A673 (cell line): ENCODE measurements around the gene CCDC127.
"Not testable (repeated sequence)": the region's sequence is repeated elsewhere in the genome, so short reads cannot be mapped to it uniquely, and the experiment has no call there.

Experiments
- EZH2 ChIP-seq: fragments of 200-600 bp; sonication (generic); IDR thresholded peaks from 2 replicates; pipeline ENCODE4 v1.6.1; 2017; ENCODE audit warnings: borderline replicate concordance, low read depth, mild to moderate bottlenecking, mixed read lengths, antibody characterized with exemption, low read length; ENCODE audit not compliant: poor library complexity, severe bottlenecking
- TF ChIP-seq, protein P1 (sequence below): fragments of 300-800, 200-600 bp; sonication (generic); conservative IDR thresholded peaks from 2 replicates; pipeline ENCODE4 v1.5.1; 2017; ENCODE audit warnings: low read depth, mild to moderate bottlenecking, antibody characterized with exemption, low read length, moderate library complexity, mixed read lengths

DNA sequence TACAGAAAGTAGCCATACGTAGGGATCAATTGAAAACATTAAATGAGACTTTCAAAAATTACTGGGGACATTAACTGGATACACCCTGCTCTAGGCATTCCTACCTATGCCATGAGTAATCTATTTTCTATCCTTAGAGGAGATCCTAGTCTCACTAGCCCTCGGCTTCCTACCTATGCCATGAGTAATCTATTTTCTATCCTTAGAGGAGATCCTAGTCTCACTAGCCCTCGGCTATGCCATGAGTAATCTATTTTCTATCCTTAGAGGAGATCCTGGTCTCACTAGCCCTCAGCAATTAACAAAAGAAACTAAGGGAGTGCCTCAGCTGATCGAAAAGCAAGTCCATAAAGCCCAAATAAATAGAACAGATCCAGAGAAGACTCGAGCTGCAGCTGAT is 27.8 kb upstream of the CCDC127 start:
- TF ChIP-seq, protein P1, sequence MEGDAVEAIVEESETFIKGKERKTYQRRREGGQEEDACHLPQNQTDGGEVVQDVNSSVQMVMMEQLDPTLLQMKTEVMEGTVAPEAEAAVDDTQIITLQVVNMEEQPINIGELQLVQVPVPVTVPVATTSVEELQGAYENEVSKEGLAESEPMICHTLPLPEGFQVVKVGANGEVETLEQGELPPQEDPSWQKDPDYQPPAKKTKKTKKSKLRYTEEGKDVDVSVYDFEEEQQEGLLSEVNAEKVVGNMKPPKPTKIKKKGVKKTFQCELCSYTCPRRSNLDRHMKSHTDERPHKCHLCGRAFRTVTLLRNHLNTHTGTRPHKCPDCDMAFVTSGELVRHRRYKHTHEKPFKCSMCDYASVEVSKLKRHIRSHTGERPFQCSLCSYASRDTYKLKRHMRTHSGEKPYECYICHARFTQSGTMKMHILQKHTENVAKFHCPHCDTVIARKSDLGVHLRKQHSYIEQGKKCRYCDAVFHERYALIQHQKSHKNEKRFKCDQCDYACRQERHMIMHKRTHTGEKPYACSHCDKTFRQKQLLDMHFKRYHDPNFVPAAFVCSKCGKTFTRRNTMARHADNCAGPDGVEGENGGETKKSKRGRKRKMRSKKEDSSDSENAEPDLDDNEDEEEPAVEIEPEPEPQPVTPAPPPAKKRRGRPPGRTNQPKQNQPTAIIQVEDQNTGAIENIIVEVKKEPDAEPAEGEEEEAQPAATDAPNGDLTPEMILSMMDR: not testable (repeated sequence)
- not testable (repeated sequence) for TF ChIP-seq EZH2
